Trophoblast cell (in vitro differentiated cells and primary cell): ENCODE results near the gene PTGIR.

Experiments used
- DNase-seq, 2 donors: peaks; one replicate each; pipeline ENCODE4 v3.0.0-alpha.2; 2016
- H2AFZ ChIP-seq: 2 replicates; pipeline ENCODE4 v1.6.1; 2013; ENCODE audit warnings: low read length, moderate library complexity, mild to moderate bottlenecking; ENCODE audit not compliant: insufficient read depth, poor library complexity
- H2AK5ac ChIP-seq: 2 replicates; pipeline ENCODE4 v1.6.1; 2013; ENCODE audit warnings: mild to moderate bottlenecking, low read length
- H2BK120ac ChIP-seq: 2 replicates; pipeline ENCODE4 v1.6.1; 2013; ENCODE audit warnings: low read length, mild to moderate bottlenecking, moderate library complexity; ENCODE audit not compliant: insufficient read depth, poor library complexity
- H2BK12ac ChIP-seq: 2 replicates; pipeline ENCODE4 v1.6.1; 2013; ENCODE audit warnings: mild to moderate bottlenecking, low read length, moderate library complexity
- H2BK5ac ChIP-seq: 2 replicates; pipeline ENCODE4 v1.6.1; 2013; ENCODE audit warnings: low read length, low read depth, moderate library complexity, mild to moderate bottlenecking; ENCODE audit not compliant: poor library complexity
- H3K14ac ChIP-seq: 2 replicates; pipeline ENCODE4 v1.6.1; 2013; ENCODE audit warnings: mild to moderate bottlenecking, low read length
- H3K18ac ChIP-seq: 2 replicates; pipeline ENCODE4 v1.6.1; 2013; ENCODE audit warnings: mild to moderate bottlenecking, low read length
- H3K23ac ChIP-seq: 2 replicates; pipeline ENCODE4 v1.6.1; 2013; ENCODE audit warnings: low read length
- H3K27ac ChIP-seq: 2 replicates; pipeline ENCODE4 v1.5.1; 2013; ENCODE audit warnings: low read depth, mild to moderate bottlenecking, inconsistent platforms, low read length, moderate library complexity
- H3K27me3 ChIP-seq: 2 replicates; pipeline ENCODE4 v1.6.1; 2013; ENCODE audit warnings: inconsistent platforms, mild to moderate bottlenecking, low read length, moderate library complexity; ENCODE audit not compliant: insufficient read depth
- H3K36me3 ChIP-seq, 2 experiments: 1 replicate in 1 of 2; 2 replicates in 1 of 2; pipeline ENCODE4 v1.6.1; 2013; ENCODE audit warnings: low read length in 2 of 2, mild to moderate bottlenecking in 2 of 2, moderate library complexity in 1 of 2; ENCODE audit not compliant: insufficient read depth in 2 of 2, control insufficient read depth in 1 of 2
- H3K4ac ChIP-seq: 2 replicates; pipeline ENCODE4 v1.6.1; 2013; ENCODE audit warnings: low read depth, mild to moderate bottlenecking, low read length, moderate library complexity
- H3K4me1 ChIP-seq, 2 experiments: 1 replicate in 1 of 2; 2 replicates in 1 of 2; pipeline ENCODE4 v1.6.1; 2013; ENCODE audit warnings: low read length in 2 of 2, mild to moderate bottlenecking in 2 of 2, moderate library complexity in 1 of 2; ENCODE audit not compliant: insufficient read depth in 2 of 2, control insufficient read depth in 1 of 2
- H3K4me2 ChIP-seq: 2 replicates; pipeline ENCODE4 v1.6.1; 2013; ENCODE audit warnings: inconsistent platforms, mild to moderate bottlenecking, low read length, moderate library complexity
- H3K4me3 ChIP-seq: 2 replicates; pipeline ENCODE4 v1.5.1; 2013; ENCODE audit warnings: mild to moderate bottlenecking, low read depth, low read length, inconsistent platforms
- H3K79me1 ChIP-seq: one replicate; pipeline ENCODE4 v1.6.1; 2013; ENCODE audit warnings: low read length
- H3K79me2 ChIP-seq: 2 replicates; pipeline ENCODE4 v1.6.1; 2013; ENCODE audit warnings: low read length, mild to moderate bottlenecking; ENCODE audit not compliant: control insufficient read depth, insufficient read depth, poor library complexity
- H3K9ac ChIP-seq: 2 replicates; pipeline ENCODE4 v1.6.1; 2013; ENCODE audit warnings: mild to moderate bottlenecking, low read length
- H3K9me3 ChIP-seq: 2 replicates; pipeline ENCODE4 v1.6.1; 2013; ENCODE audit warnings: low read depth, mild to moderate bottlenecking, control low read depth, inconsistent platforms, low read length; ENCODE audit not compliant: insufficient read depth
- H4K12ac ChIP-seq: 2 replicates; pipeline ENCODE4 v1.6.1; 2013; ENCODE audit warnings: low read depth, mild to moderate bottlenecking, low read length, moderate library complexity
- H4K8ac ChIP-seq: 2 replicates; pipeline ENCODE4 v1.6.1; 2013; ENCODE audit warnings: low read depth, mild to moderate bottlenecking, low read length, moderate library complexity
- H4K91ac ChIP-seq: one replicate; pipeline ENCODE4 v1.6.1; 2013; ENCODE audit warnings: low read depth, mild to moderate bottlenecking, low read length, moderate library complexity
- WGBS: extraction: QIAGEN DNeasy Blood & Tissue Kit; methylation state at CpG from one replicate; pipeline ENCODE4 v1.1.7; 2013; ENCODE audit warnings: missing lambda C conversion rate; ENCODE audit not compliant: insufficient read length, insufficient coverage; ENCODE audit errors: extremely low coverage; 5-methylcytosine and 5-hydroxymethylcytosine counted together

The PTGIR gene

GRCh38 chr19:46659151-46660007 is 34.5 kb upstream of the PTGIR start:
- peak overlapping the region; percentile 48 for H3K27ac ChIP-seq
- H3K4me2 ChIP-seq: peak overlapping the region; percentile 90
- H3K4me1 ChIP-seq: peaks cover 0 to 3% of the 10 kb centered on the region in 2 experiments
- peak overlapping the region; percentile 88 for H3K4me3 ChIP-seq
- H3K23ac ChIP-seq: no peak overlapping the region
- no peak overlapping the region for H2AFZ ChIP-seq
- no peak overlapping the region for H2BK12ac ChIP-seq
- H4K91ac ChIP-seq: peak overlapping the region; percentile 86
- H3K79me2 ChIP-seq: peaks cover 3% of the 10 kb centered on the region
- peaks cover 6% of the 10 kb centered on the region for H3K27me3 ChIP-seq
- H4K12ac ChIP-seq: no peak overlapping the region
- H3K18ac ChIP-seq: no peak overlapping the region
- H3K79me1 ChIP-seq: peaks cover 8% of the 10 kb centered on the region
- H3K14ac ChIP-seq: no peak overlapping the region
- no peak overlapping the region for H2AK5ac ChIP-seq
- no peak overlapping the region for H3K9ac ChIP-seq
- no peaks in the 10 kb centered on the region for H3K9me3 ChIP-seq
- H2BK120ac ChIP-seq: peak overlapping the region; percentile 4
- no CpG with 5 or more reads among the region's 28 CpGs for WGBS
- no peak overlapping the region for H4K8ac ChIP-seq
- DNase-seq: peak in 1 of 2 donors; percentile 9
- peaks cover 0 to 5% of the 10 kb centered on the region in 2 experiments for H3K36me3 ChIP-seq
- H3K4ac ChIP-seq: no peak overlapping the region
- peak overlapping the region; percentile 5 for H2BK5ac ChIP-seq

GRCh38 chr19:46656541-46656940 is 31.7 kb upstream of the PTGIR start:
- no CpG with 5 or more reads among the region's 5 CpGs for WGBS
- H3K4me3 ChIP-seq: no peak overlapping the region
- H4K12ac ChIP-seq: no peak overlapping the region
- H3K79me1 ChIP-seq: peaks cover 8% of the 10 kb centered on the region
- no peak overlapping the region for H4K8ac ChIP-seq
- no peak overlapping the region for H3K23ac ChIP-seq
- H3K18ac ChIP-seq: no peak overlapping the region
- H3K27me3 ChIP-seq: peaks cover 6% of the 10 kb centered on the region
- H2AFZ ChIP-seq: no peak overlapping the region
- no peak overlapping the region for H3K9ac ChIP-seq
- no peaks in the 10 kb centered on the region for H3K9me3 ChIP-seq
- H3K36me3 ChIP-seq: peaks cover 5 to 15% of the 10 kb centered on the region in 2 experiments
- H2BK5ac ChIP-seq: no peak overlapping the region
- H3K4me1 ChIP-seq: peaks cover 0 to 7% of the 10 kb centered on the region in 2 experiments
- peak in 1 of 2 donors; percentile 31 for DNase-seq
- H2AK5ac ChIP-seq: no peak overlapping the region
- no peak overlapping the region for H2BK12ac ChIP-seq
- no peak overlapping the region for H3K4ac ChIP-seq
- H3K79me2 ChIP-seq: peaks cover 3% of the 10 kb centered on the region
- H2BK120ac ChIP-seq: no peak overlapping the region
- H3K4me2 ChIP-seq: no peak overlapping the region
- no peak overlapping the region for H3K14ac ChIP-seq
- H4K91ac ChIP-seq: no peak overlapping the region
- no peak overlapping the region for H3K27ac ChIP-seq

- Histone ChIP-seq H3K4me2 (no peak overlapping the region), H2BK120ac (no peak overlapping the region), H3K36me3 (peaks cover 5 to 15% of the 10 kb centered on the region in 2 experiments), H3K79me2 (no peaks in the 10 kb centered on the region), H4K91ac (no peak overlapping the region), H3K4me1 (peaks cover 0 to 7% of the 10 kb centered on the region in 2 experiments), H4K12ac (no peak overlapping the region), H4K8ac (no peak overlapping the region), H3K9me3 (peaks cover 4% of the 10 kb centered on the region), H3K4ac (no peak overlapping the region), H3K14ac (no peak overlapping the region), H3K23ac (no peak overlapping the region), H3K18ac (no peak overlapping the region), H2BK12ac (no peak overlapping the region), H3K9ac (no peak overlapping the region), H2BK5ac (no peak overlapping the region), H3K27ac (peak overlapping the region; percentile 2), H3K79me1 (peaks cover 3% of the 10 kb centered on the region), H3K4me3 (no peak overlapping the region), H2AFZ (no peak overlapping the region), H3K27me3 (peaks cover 2% of the 10 kb centered on the region), H2AK5ac (no peak overlapping the region)
- WGBS: no CpG with 5 or more reads among the region's 16 CpGs
- no peak for DNase-seq
These were observed 29.8 kb upstream of the PTGIR start for GRCh38 chr19:46654621-46655152.

GRCh38 chr19:46650445-46650844 is 25.6 kb upstream of the PTGIR start:
- Histone ChIP-seq H2BK5ac (no peak overlapping the region), H3K79me2 (no peaks in the 10 kb centered on the region), H3K9ac (no peak overlapping the region), H3K79me1 (no peaks in the 10 kb centered on the region), H4K12ac (no peak overlapping the region), H3K14ac (no peak overlapping the region), H3K27ac (no peak overlapping the region), H3K18ac (no peak overlapping the region), H2BK120ac (no peak overlapping the region), H2AK5ac (no peak overlapping the region), H3K4me1 (peaks cover 0 to 4% of the 10 kb centered on the region in 2 experiments), H3K4me3 (no peak overlapping the region), H4K8ac (no peak overlapping the region), H3K27me3 (peaks cover 30% of the 10 kb centered on the region), H3K36me3 (peaks cover 5 to 21% of the 10 kb centered on the region in 2 experiments), H3K4ac (no peak overlapping the region), H3K4me2 (no peak overlapping the region), H3K9me3 (peaks cover 24% of the 10 kb centered on the region), H4K91ac (no peak overlapping the region), H2AFZ (no peak overlapping the region), H2BK12ac (no peak overlapping the region), H3K23ac (no peak overlapping the region)
- WGBS: no CpG with 5 or more reads among the region's 7 CpGs
- DNase-seq: peak in 1 of 2 donors; percentile 28
